ENCODE measurements around the gene OR8B2.
"Not testable (repeated sequence)": the region's sequence is repeated elsewhere in the genome, so short reads cannot be mapped to it uniquely, and the experiment has no call there.

Gene OR8B2

GRCh38 chr11:124384399-124384798, at the start of gene OR8B2:
Gene OR8B2, minus strand, starts transcription at chr11:124384499. Its CDS starts 1,156 bp downstream, at chr11:124383343.
- DNase-seq = no peak

DNA sequence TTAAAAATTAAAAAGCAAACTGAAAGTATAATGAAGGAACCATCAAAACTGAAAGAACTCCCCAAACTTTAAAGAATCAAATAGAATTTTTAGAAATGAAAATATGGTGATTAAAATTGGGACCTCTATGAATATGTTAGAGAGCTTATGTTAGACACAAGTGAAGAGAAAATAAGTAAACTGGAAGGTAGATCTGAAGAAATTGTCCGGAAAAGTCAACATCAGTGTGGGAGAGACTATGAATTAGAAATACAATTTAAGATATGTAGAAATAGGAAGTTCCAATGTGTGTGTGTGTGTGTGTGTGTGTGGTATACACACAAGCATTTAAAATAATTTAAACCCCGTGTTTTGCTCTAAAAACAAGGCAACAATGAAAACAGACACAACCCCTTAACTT, 45.3 kb upstream of the OR8B2 start:
- DNase-seq = no peak

More at GRCh38 chr11:124384399-124384798, at the start of gene OR8B2:
- intact Hi-C loops (cut with DNase I) = no loop called here

GRCh38 chr11:124424384-124424921, 40.2 kb upstream of the OR8B2 start, which contains the start of gene OR8B4:
Gene OR8B4, minus strand, starts transcription at chr11:124424871. Its CDS starts 0 bp downstream, at chr11:124424871.
- intact Hi-C loops (cut with DNase I) = no loop called here
- DNase-seq = no peak

More for the DNA sequence above, 45.3 kb upstream of the OR8B2 start:
- intact Hi-C loops (cut with DNase I) = no loop called here

DNA sequence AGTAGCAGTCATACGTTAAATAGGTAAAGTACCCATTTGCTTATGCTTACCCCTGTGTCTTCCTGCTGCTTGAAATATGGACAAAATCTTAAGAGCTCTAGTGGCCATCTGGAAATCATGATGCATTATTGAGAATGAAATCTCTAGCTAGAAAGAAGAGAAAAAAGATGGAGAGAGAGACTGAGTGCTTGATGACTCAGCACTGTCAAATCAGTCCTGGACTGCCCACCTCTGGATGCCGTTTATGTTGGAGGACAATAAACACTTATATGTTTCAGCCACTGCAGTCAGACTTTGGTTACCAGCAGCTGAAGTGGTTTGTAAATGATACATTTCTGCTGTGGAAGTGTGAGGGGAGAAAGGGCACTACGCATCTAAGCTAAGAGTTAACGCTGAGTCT, 36.7 kb upstream of the OR8B2 start:
- no peak for DNase-seq
- intact Hi-C loops (cut with DNase I) = no loop called here

- intact Hi-C loops (cut with DNase I) = loop anchor here (5.0 kb wide), 1 partner anchor 172 kb away; no protein-coding TSS in a partner anchor
- peak in 2 of 42 donors; percentile 12 to 22 for DNase-seq
These were observed 31.1 kb upstream of the OR8B2 start for GRCh38 chr11:124415356-124415923.

DNA sequence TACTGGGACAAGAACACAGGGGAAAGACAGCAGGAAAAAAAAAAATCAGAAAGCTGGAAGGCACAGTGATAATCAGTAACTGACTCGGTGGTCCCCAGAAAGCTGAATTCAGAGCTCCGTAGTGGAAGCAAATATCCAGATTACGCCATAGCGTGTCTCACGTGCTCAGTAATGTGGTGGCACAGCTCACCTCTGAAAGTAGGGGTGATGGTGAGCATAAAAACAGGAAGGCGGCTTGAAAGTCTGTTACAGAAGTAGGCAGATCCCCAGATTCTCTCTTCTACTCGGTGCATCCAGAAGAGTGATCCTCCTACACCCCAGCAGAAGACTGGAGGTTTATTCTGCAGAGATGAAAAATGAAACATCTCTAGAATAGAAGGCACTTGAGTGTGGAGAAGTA, 25.6 kb upstream of the OR8B2 start:
- peak in 8 of 42 donors; percentile 7 to 49 (median 14) for DNase-seq
- intact Hi-C loops (cut with DNase I) = no loop called here

GRCh38 chr11:124405581-124405980, 21.3 kb upstream of the OR8B2 start:
- intact Hi-C loops (cut with DNase I) = no loop called here
- DNase-seq = no peak

DNA sequence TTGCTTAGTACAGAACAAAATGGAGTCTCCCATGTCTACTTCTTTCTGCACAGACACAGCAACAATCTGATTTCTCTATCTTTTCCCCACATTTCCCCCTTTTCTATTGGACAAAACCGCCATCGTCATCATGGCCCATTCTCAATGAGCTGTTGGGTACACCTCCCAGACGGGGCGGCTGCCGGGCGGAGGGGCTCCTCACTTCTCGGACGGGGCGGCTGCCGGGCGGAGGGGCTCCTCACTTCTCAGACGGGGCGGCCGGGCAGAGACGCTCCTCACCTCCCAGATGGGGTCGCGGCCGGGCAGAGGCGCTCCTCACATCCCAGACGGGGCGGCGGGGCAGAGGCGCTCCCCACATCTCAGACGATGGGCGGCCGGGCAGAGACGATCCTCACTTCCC, 18.9 kb upstream of the OR8B2 start:
- DNase-seq; intact Hi-C loops (cut with DNase I): not testable (repeated sequence)

- DNase-seq = peak; percentile 32 to 89 (median 76)
- intact Hi-C loops (cut with DNase I) = no loop called here
These were observed 18.1 kb upstream of the OR8B2 start for GRCh38 chr11:124402326-124402922.

- intact Hi-C loops (cut with DNase I) = no loop called here
- DNase-seq = no peak
These were observed 14.6 kb upstream of the OR8B2 start, which contains the start of gene OR8B3 for GRCh38 chr11:124398924-124399323. Gene OR8B3, minus strand, starts transcription at chr11:124399024. Its CDS starts 1,673 bp downstream, at chr11:124397351.

DNA sequence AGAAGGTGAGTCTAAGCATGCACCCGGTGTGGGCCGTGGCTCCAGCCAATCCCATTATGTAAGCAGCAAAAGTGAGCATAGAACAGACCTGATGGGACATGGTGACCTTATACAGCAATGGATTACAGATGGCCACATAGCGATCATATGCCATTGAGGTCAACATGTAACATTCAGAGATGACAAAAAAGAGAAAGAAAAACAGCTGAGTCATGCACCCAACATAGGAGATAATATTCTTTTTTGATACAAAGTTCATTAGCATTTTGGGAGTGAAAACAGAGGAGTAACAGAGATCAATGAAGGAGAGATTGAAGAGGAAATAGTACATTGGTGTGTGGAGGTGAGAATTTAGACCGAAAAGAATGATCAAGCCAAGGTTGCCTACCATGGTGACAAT, 12.5 kb upstream of the OR8B2 start:
- DNase-seq; intact Hi-C loops (cut with DNase I): not testable (repeated sequence)

GRCh38 chr11:124394408-124394807, 10.1 kb upstream of the OR8B2 start:
- DNase-seq = no peak
- intact Hi-C loops (cut with DNase I) = no loop called here

DNA sequence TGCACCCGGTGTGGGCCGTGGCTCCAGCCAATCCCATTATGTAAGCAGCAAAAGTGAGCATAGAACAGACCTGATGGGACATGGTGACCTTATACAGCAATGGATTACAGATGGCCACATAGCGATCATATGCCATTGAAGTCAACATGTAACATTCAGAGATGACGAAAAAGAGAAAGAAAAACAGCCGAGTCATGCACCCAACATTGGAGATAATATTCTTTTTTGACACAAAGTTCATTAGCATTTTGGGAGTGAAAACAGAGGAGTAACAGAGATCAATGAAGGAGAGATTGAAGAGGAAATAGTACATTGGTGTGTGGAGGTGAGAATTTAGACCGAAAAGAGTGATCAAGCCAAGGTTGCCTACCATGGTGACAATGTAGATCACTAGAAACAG, 1.4 kb downstream of the OR8B2 start:
- DNase-seq; intact Hi-C loops (cut with DNase I): not testable (repeated sequence)

DNA sequence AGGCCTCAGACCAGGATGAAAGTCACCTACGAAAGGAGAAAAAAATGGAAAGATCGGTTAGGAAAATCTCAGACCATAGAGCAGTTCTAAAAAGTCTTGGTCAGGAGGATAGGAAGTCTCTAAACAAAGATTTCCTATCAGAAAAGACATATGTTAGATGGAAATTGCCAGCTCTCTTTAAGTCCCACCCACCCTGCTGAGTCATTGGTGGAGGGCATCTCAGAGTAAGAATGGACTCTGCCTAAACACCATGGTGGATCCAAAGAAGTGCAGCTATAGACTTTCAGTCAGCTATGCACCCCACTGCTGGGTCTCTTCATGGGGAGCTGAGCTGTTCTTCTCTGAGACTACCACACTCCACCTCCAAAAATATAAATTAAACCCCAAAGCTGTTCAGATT, 3.7 kb downstream of the OR8B2 start:
- DNase-seq = no peak
- intact Hi-C loops (cut with DNase I) = no loop called here

GRCh38 chr11:124376280-124376679, 8.0 kb downstream of the OR8B2 start:
- no peak for DNase-seq
- intact Hi-C loops (cut with DNase I) = no loop called here

GRCh38 chr11:124359566-124359965, 24.7 kb downstream of the OR8B2 start:
- DNase-seq = no peak

GRCh38 chr11:124346311-124346955, 37.9 kb downstream of the OR8B2 start:
- intact Hi-C loops (cut with DNase I) = no loop called here
- no peak for DNase-seq

More at GRCh38 chr11:124359566-124359965, 24.7 kb downstream of the OR8B2 start:
- intact Hi-C loops (cut with DNase I) = no loop called here

- DNase-seq = no peak
- intact Hi-C loops (cut with DNase I) = no loop called here
These were observed 40.0 kb downstream of the OR8B2 start for GRCh38 chr11:124344346-124344745.

- intact Hi-C loops (cut with DNase I) = no loop called here
- no peak for DNase-seq
These were observed 44.2 kb downstream of the OR8B2 start for GRCh38 chr11:124340142-124340447.

Measured in head of caudate nucleus (tissue), 42 donors.